H1 (cell line): ENCODE data around the gene UBE3C.

Experiments used
- CHD2 ChIP-seq: IDR thresholded peaks from 2 replicates; pipeline ENCODE4 v1.6.1; 2012; ENCODE audit warnings: low read length, improper control_type of control experiment
- CHD7 ChIP-seq: fragments of 300-600 bp; sonication (generic); IDR thresholded peaks from 2 replicates; pipeline ENCODE4 v1.7.1; 2012; ENCODE audit warnings: low read length, moderate library complexity, mild to moderate bottlenecking, inconsistent platforms; ENCODE audit not compliant: insufficient replicate concordance
- CTCF ChIP-seq, 3 experiments: IDR thresholded peaks; 1 replicate in 2 of 3; 2 replicates in 1 of 3; pipeline versions ENCODE4 v1.5.1 to v1.6.1; 2011; ENCODE audit warnings: low read length in 3 of 3, mild to moderate bottlenecking in 3 of 3, inconsistent platforms in 2 of 3, low read depth in 1 of 3, moderate library complexity in 1 of 3; ENCODE audit not compliant: insufficient read depth in 1 of 3; ENCODE audit errors: control extremely low read depth in 1 of 3
- EP300 ChIP-seq, 2 experiments: IDR thresholded peaks; 1 replicate in 1 of 2; 2 replicates in 1 of 2; pipeline ENCODE4 v1.6.1; 2011 to 2012; ENCODE audit warnings: low read depth in 2 of 2, low read length in 2 of 2, mild to moderate bottlenecking in 2 of 2, borderline replicate concordance in 1 of 2, inconsistent platforms in 1 of 2, moderate library complexity in 1 of 2
- FOSL1 ChIP-seq: IDR thresholded peaks from 2 replicates; pipeline ENCODE4 v1.6.1; 2011; ENCODE audit warnings: mild to moderate bottlenecking, low read depth, low read length, moderate library complexity; ENCODE audit not compliant: insufficient read depth
- HDAC6 ChIP-seq: IDR thresholded peaks from one replicate; pipeline ENCODE4 v1.7.1; 2012; ENCODE audit warnings: low read depth, mild to moderate bottlenecking, inconsistent platforms, low read length, moderate library complexity
- MAX ChIP-seq: IDR thresholded peaks from 2 replicates; pipeline ENCODE4 v1.6.1; 2012; ENCODE audit warnings: inconsistent platforms
- PHF8 ChIP-seq: fragments of 200-600 bp; sonication (generic); conservative IDR thresholded peaks from 2 replicates; pipeline ENCODE4 v1.7.1; 2012; ENCODE audit warnings: low read depth, mild to moderate bottlenecking, inconsistent platforms, low read length, moderate library complexity
- POLR2A ChIP-seq, 2 experiments: IDR thresholded peaks; 1 replicate in 1 of 2; 2 replicates in 1 of 2; pipeline ENCODE4 v1.6.1; 2011; ENCODE audit warnings: low read depth in 2 of 2, low read length in 2 of 2, mild to moderate bottlenecking in 2 of 2; ENCODE audit errors: control extremely low read depth in 1 of 2
- POLR2AphosphoS5 ChIP-seq: IDR thresholded peaks from 2 replicates; pipeline ENCODE4 v1.6.1; 2011; ENCODE audit warnings: low read depth, low read length
- RFX5 ChIP-seq: IDR thresholded peaks from 2 replicates; pipeline ENCODE4 v1.6.1; 2011; ENCODE audit warnings: low read depth, low read length, improper control_type of control experiment, borderline replicate concordance
- SIN3A ChIP-seq, 2 experiments: IDR thresholded peaks in 1 of 2; conservative IDR thresholded peaks in 1 of 2; 2 replicates each; pipeline ENCODE4 v1.6.1; 2011 to 2012; ENCODE audit warnings: low read length in 2 of 2, improper control_type of control experiment in 1 of 2, low read depth in 1 of 2, mild to moderate bottlenecking in 1 of 2
- TBP ChIP-seq: IDR thresholded peaks from 2 replicates; pipeline ENCODE4 v1.6.1; 2011; ENCODE audit warnings: low read depth, low read length, improper control_type of control experiment

GRCh38 chr7:157158400-157158799 lies 19.7 kb downstream of the UBE3C start:
- TF ChIP-seq TBP = no peak
- TF ChIP-seq CTCF (IDR thresholded peaks at IDR 0.05; ENCODE audit: control extremely low read depth in 1 of 3, insufficient read depth in 1 of 3, low read depth in 1 of 3, low read length in 3 of 3) = no peak
- TF ChIP-seq POLR2AphosphoS5 = no peak
- no peak for TF ChIP-seq SIN3A (conservative IDR thresholded peaks at IDR 0.05 in 1 of 2, IDR thresholded peaks at IDR 0.05 in 1 of 2; ENCODE audit: low read depth in 1 of 2, low read length in 2 of 2)
- no peak for TF ChIP-seq EP300 (IDR thresholded peaks at IDR 0.05; ENCODE audit: borderline replicate concordance in 1 of 2, low read depth in 2 of 2, low read length in 2 of 2)
- TF ChIP-seq PHF8 = no peak
- TF ChIP-seq RFX5 = no peak
- TF ChIP-seq CHD7 = no peak
- TF ChIP-seq FOSL1 = no peak
- TF ChIP-seq POLR2A (IDR thresholded peaks at IDR 0.05; ENCODE audit: control extremely low read depth in 1 of 2, low read depth in 2 of 2, low read length in 2 of 2) = no peak
- no peak for TF ChIP-seq MAX
- no peak for TF ChIP-seq CHD2
- no peak for TF ChIP-seq HDAC6
